Activated CD4-positive, CD25-positive, alpha-beta regulatory T cell (primary cell): ENCODE results near the gene OPALIN.

Source experiments
- DNase-seq, 4 experiments: peaks; one replicate each; lab custom pipeline; 2025; lab: John Stamatoyannopoulos, UW

OPALIN gene

GRCh38 chr10:96298362-96298761 is 60.4 kb downstream of the OPALIN start:
- no peak for DNase-seq

DNA sequence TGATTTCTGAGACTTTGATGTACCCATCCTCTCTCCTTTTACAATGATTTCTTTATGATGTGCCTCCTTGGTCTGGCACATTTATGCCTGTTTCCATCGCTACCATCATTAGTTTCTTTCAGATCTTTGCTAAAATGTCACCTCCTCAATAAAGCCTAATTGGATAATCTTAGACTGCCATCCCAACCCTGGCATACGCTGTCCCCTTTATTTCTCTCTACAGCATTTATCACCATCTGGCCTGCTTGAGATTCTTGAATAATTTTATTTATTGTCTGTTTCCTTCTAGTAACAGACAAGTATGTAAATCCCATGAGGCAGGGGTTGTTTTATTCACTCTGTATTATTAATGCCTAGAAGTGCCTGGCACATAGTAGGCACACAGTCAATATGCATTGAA is 61.3 kb downstream of the OPALIN start:
- no peak for DNase-seq

- DNase-seq: no peak
Measured at GRCh38 chr10:96295475-96295874, 63.3 kb downstream of the OPALIN start.
